ENCODE measurements around the gene PAXIP1. TPM values are rescaled to one million over a fixed set of nuclear protein-coding genes. Genes with fewer than 3 reads are reported as not detected.

The PAXIP1 gene
- total and polyA plus RNA-seq, 10 of the 15 experiments (the other 5 are each of a cell fraction or from before 2014, with no cell fraction given), result 7.3 to 27.2 (median 18.1) TPM

DNA sequence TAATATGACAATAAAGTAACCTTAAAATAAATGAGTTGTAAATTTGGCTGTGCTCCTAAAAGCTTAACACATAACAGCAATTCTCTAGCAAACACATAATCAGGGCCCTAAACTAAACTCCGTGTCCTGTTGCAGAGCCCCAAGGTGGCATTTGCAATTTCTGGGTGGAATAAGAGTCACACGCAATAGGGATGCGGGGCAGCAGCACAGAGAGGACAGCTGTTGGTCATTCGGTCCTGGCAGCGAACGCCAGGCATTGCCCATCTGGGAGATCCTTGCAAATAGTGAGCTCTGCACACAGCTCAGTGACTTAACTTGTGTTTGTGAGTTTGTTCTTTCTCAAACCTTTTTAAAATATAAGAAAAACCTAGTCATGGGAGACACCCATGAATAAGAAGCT, 25.7 kb downstream of the PAXIP1 start:
- no peaks in the 10 kb centered on the region for H3K79me2 ChIP-seq (ENCODE audit: control insufficient read depth, insufficient read depth, low read length)
- WGBS (ENCODE audit: insufficient coverage, insufficient replicate concordance, low lambda C conversion rate, missing lambda C conversion rate), result over 99% methylated on average over 6 of the region's 6 CpGs
- no peak for ATAC-seq
- CTCF ChIA-PET, result interaction anchor here (1.2 to 2.7 kb wide), 7 partner anchors 14 to 368 kb away, joined by 3 to 10 read pairs (median 4); no protein-coding TSS in a partner anchor
- POLR2A ChIA-PET, result no interaction called here
- no peak overlapping the region for H2AFZ ChIP-seq (ENCODE audit: control insufficient read depth, low read depth, low read length)
- H4K20me1 ChIP-seq (ENCODE audit: control insufficient read depth, insufficient read depth), result no peaks in the 10 kb centered on the region
- no peak for DNase-seq (ENCODE audit: low read depth, low spot score)
- no peak for FAIRE-seq
- H3K4me3 ChIP-seq, result no peak overlapping the region
- no peaks in the 10 kb centered on the region for H3K27me3 ChIP-seq (replicated peaks in 1 of 2; ENCODE audit: control insufficient read depth in 2 of 2, insufficient read depth in 2 of 2, low read length in 1 of 2)
- H3K4me2 ChIP-seq (ENCODE audit: control insufficient read depth, insufficient read depth), result no peak overlapping the region
- SMC1A ChIA-PET (ENCODE audit: uncharacterized antibody, unreplicated experiment), result interaction anchor here (1.1 to 1.4 kb wide), 3 partner anchors 9 to 29 kb away, joined by 3 read pairs; no protein-coding TSS in a partner anchor
- H3K9ac ChIP-seq (ENCODE audit: control insufficient read depth, insufficient read depth, low read length), result no peak overlapping the region
- H3K4me1 ChIP-seq (ENCODE audit: control insufficient read depth, insufficient read depth, low read length), result no peaks in the 10 kb centered on the region
- no peak overlapping the region for H3K27ac ChIP-seq (ENCODE audit: control insufficient read depth, insufficient read depth)
- BruUV-seq (replicated peaks), result no TSS peak
- intact Hi-C loops (cut with micrococcal nuclease; ENCODE audit: unreplicated experiment) (no loop called here), in situ Hi-C loops (cut with MboI) (no loop called here)
- TF ChIP-seq IRF4 (IDR thresholded peaks at IDR 0.05; ENCODE audit: low read depth, low read length) (no peak), KAT2A (conservative IDR thresholded peaks at IDR 0.05; ENCODE audit: control insufficient read depth, low read depth, low read length) (no peak), POU2F2 (IDR thresholded peaks at IDR 0.05; ENCODE audit: borderline replicate concordance, low read depth, low read length) (no peak), TAF1 (IDR thresholded peaks at IDR 0.05; ENCODE audit: borderline replicate concordance, low read depth, low read length) (no peak), SMARCA5 (IDR thresholded peaks at IDR 0.05) (no peak), ZBED1 (IDR thresholded peaks at IDR 0.05; ENCODE audit: borderline replicate concordance) (no peak), NR2F1 (conservative IDR thresholded peaks at IDR 0.05) (no peak), HDGF (IDR thresholded peaks at IDR 0.05) (no peak), NR2C1 (IDR thresholded peaks at IDR 0.05) (no peak)
- TF ChIP-seq, protein P1, sequence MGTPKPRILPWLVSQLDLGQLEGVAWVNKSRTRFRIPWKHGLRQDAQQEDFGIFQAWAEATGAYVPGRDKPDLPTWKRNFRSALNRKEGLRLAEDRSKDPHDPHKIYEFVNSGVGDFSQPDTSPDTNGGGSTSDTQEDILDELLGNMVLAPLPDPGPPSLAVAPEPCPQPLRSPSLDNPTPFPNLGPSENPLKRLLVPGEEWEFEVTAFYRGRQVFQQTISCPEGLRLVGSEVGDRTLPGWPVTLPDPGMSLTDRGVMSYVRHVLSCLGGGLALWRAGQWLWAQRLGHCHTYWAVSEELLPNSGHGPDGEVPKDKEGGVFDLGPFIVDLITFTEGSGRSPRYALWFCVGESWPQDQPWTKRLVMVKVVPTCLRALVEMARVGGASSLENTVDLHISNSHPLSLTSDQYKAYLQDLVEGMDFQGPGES (IDR thresholded peaks at IDR 0.05), result no peak
- H3K36me3 ChIP-seq (ENCODE audit: control insufficient read depth in 2 of 2, insufficient read depth in 2 of 2, low read length in 1 of 2), result peaks cover 7 to 18% of the 10 kb centered on the region in 2 experiments; a peak in 3 of 4 replicates
- no peaks in the 10 kb centered on the region for H3K9me3 ChIP-seq (replicated peaks; ENCODE audit: control insufficient read depth, insufficient read depth, low read length)
- RAD21 ChIA-PET (ENCODE audit: unreplicated experiment), result interaction anchor here (0.6 kb wide), 1 partner anchor 45 kb away, joined by 3 read pairs; no protein-coding TSS in a partner anchor

Measured in GM12878 (cell line).